HCT116 (cell line): ENCODE data around the gene BLOC1S3. TPM values are rescaled to one million over a fixed set of nuclear protein-coding genes. Genes with fewer than 3 reads are reported as not detected.

ENCODE experiments used
- ATAC-seq: fragments of 200-7000 bp; cut with Tn5 transposase; 2 replicates; pipeline ENCODE4 v1.9.1; 2020; ENCODE audit warnings: mild to moderate bottlenecking, moderate library complexity
- BruUV-seq: library from RNA; stranded (reverse); fragments of 400-500 nt; replicated peaks from 2 replicates; lab custom pipeline; 2021; lab: Mats Ljungman, UMichigan
- CTCF ChIA-PET: fragments of 300-600 bp; sonication (Branson Sonifier 250); formaldehyde crosslinking; loops from one replicate; lab custom pipeline; 2021; ENCODE audit warnings: antibody characterized with exemption; lab: Charles Lee
- POLR2A ChIA-PET: fragments of 300-600, 350-600 bp; sonication (Branson Sonifier 250); formaldehyde crosslinking; loops from one replicate; lab custom pipeline; 2021; ENCODE audit warnings: antibody characterized with exemption; lab: Charles Lee
- RAD21 ChIA-PET, 2 experiments: fragments of 300-600 bp; sonication (Branson Sonifier 250); formaldehyde crosslinking; loops; one replicate each; lab custom pipeline; 2023; ENCODE audit warnings: low total read pairs in 2 of 2; ENCODE audit not compliant: uncharacterized antibody in 2 of 2, unreplicated experiment in 2 of 2, low non-redundant PET in 1 of 2; lab: Charles Lee
- DNase-seq: peaks from one replicate; pipeline ENCODE4 v3.0.0-alpha.2; 2010; ENCODE audit warnings: low read depth, low spot score
- H2AFZ ChIP-seq: fragments of 200-600 bp; shearing (Covaris generic), sonication (generic); 2 replicates; pipeline ENCODE4 v1.6.1; 2017; ENCODE audit warnings: low read depth, mixed run types, mixed read lengths, antibody characterized with exemption, low read length; ENCODE audit not compliant: poor library complexity, severe bottlenecking
- H3K27ac ChIP-seq: 2 replicates; pipeline ENCODE4 v1.5.1; 2012; ENCODE audit warnings: low read depth, low read length
- H3K27me3 ChIP-seq: fragments of 200-600 bp; sonication (generic); 2 replicates; pipeline ENCODE4 v1.6.1; 2016; ENCODE audit warnings: mixed run types, low read length, mixed read lengths; ENCODE audit not compliant: insufficient read depth
- H3K36me3 ChIP-seq, 2 experiments: fragments of 200-500 bp in 1 of 2; fragments of 200-600 bp in 1 of 2; sonication (Bioruptor generic) in 1 of 2; sonication (generic) in 1 of 2; 2 replicates each; pipeline versions ENCODE4 v1.5.1 to v1.6.1; 2014 to 2016; ENCODE audit warnings: low read length in 2 of 2, inconsistent platforms in 1 of 2, mixed read lengths in 1 of 2, mixed run types in 1 of 2; ENCODE audit not compliant: insufficient read depth in 2 of 2, control insufficient read depth in 1 of 2
- H3K4me1 ChIP-seq, 2 experiments: fragments of 200-600 bp in 1 of 2; sonication (generic) in 1 of 2; 2 replicates each; pipeline versions ENCODE4 v1.5.1 to v1.6.1; 2012 to 2017; ENCODE audit warnings: low read length in 2 of 2, inconsistent platforms in 1 of 2, mild to moderate bottlenecking in 1 of 2, mixed read lengths in 1 of 2, mixed run types in 1 of 2, moderate library complexity in 1 of 2; ENCODE audit not compliant: insufficient read depth in 2 of 2, control insufficient read depth in 1 of 2
- H3K4me2 ChIP-seq: fragments of 200-600 bp; sonication (generic); 2 replicates; pipeline ENCODE4 v1.6.1; 2017; ENCODE audit warnings: mixed run types, low read length, mixed read lengths
- H3K4me3 ChIP-seq, 2 experiments: fragments of 200-600 bp in 1 of 2; sonication (generic) in 1 of 2; replicated peaks in 1 of 2; 2 replicates each; pipeline ENCODE4 v1.5.1; 2011 to 2016; ENCODE audit warnings: low read length in 2 of 2, control low read depth in 1 of 2, low read depth in 1 of 2, mild to moderate bottlenecking in 1 of 2, mixed read lengths in 1 of 2, mixed run types in 1 of 2
- H3K79me2 ChIP-seq: fragments of 200-600 bp; sonication (generic); 2 replicates; pipeline ENCODE4 v1.6.1; 2017; ENCODE audit warnings: mild to moderate bottlenecking, mixed run types, low read length, moderate library complexity, mixed read lengths; ENCODE audit not compliant: insufficient read depth
- H3K9ac ChIP-seq: fragments of 200-600 bp; sonication (generic); 2 replicates; pipeline ENCODE4 v1.6.1; 2016; ENCODE audit warnings: low read length, mixed read lengths
- H3K9me2 ChIP-seq: fragments of 200-600 bp; sonication (generic), shearing (Covaris generic); 2 replicates; pipeline ENCODE4 v1.6.1; 2017; ENCODE audit warnings: mixed run types, mild to moderate bottlenecking, moderate library complexity; ENCODE audit not compliant: insufficient read depth
- H3K9me3 ChIP-seq, 2 experiments: fragments of 200-500 bp in 1 of 2; fragments of 200-600 bp in 1 of 2; sonication (Bioruptor generic) in 1 of 2; sonication (generic) in 1 of 2; 2 replicates each; pipeline ENCODE4 v1.6.1; 2014 to 2017; ENCODE audit warnings: low read length in 2 of 2, mixed read lengths in 2 of 2, inconsistent platforms in 1 of 2, low read depth in 1 of 2, mild to moderate bottlenecking in 1 of 2, mixed run types in 1 of 2, moderate library complexity in 1 of 2; ENCODE audit not compliant: control insufficient read depth in 1 of 2, insufficient read depth in 1 of 2
- H4K20me1 ChIP-seq: fragments of 200-600 bp; sonication (generic), shearing (Covaris generic); 2 replicates; pipeline ENCODE4 v1.6.1; 2017; ENCODE audit warnings: mixed run types, mild to moderate bottlenecking, moderate library complexity; ENCODE audit not compliant: insufficient read depth
- ELF1 ChIP-seq: IDR thresholded peaks from 2 replicates; pipeline ENCODE4 v1.6.1; 2012; ENCODE audit warnings: low read depth, borderline replicate concordance
- EZH2 ChIP-seq: fragments of 200-600 bp; sonication (generic); IDR thresholded peaks from 2 replicates; pipeline ENCODE4 v1.6.1; 2017; ENCODE audit warnings: antibody characterized with exemption, mixed run types
- intact Hi-C: fragments of 100-400 bp; cut with micrococcal nuclease; formaldehyde crosslinking; loops from 2 replicates; pipeline ENCODE4 v1.10.0; 2022
- total RNA-seq: library from RNA; stranded (reverse); gene quantifications from one replicate; pipeline ENCODE4 v1.2.1, GENCODE V29; 2021; ENCODE audit not compliant: unreplicated experiment
- TF ChIP-seq, protein P1 (sequence below): IDR thresholded peaks from 2 replicates; pipeline ENCODE4 v1.6.1; 2012
- TF ChIP-seq, protein P2 (sequence below), 3 experiments: fragments of 200-600 bp in 1 of 3; sonication (generic) in 1 of 3; IDR thresholded peaks in 2 of 3; conservative IDR thresholded peaks in 1 of 3; 2 replicates each; pipeline ENCODE4 v1.5.1; 2012 to 2017; ENCODE audit warnings: low read depth in 2 of 3, low read length in 2 of 3, antibody characterized with exemption in 1 of 3, borderline replicate concordance in 1 of 3, control low read depth in 1 of 3, mild to moderate bottlenecking in 1 of 3, mixed read lengths in 1 of 3, mixed run types in 1 of 3, moderate library complexity in 1 of 3; ENCODE audit not compliant: insufficient read depth in 1 of 3
- TF ChIP-seq, protein P3 (sequence below): IDR thresholded peaks from 2 replicates; pipeline ENCODE4 v1.6.1; 2012

BLOC1S3 gene
- total RNA-seq, 1 experiment from 2014 or later = 12.2 TPM

DNA sequence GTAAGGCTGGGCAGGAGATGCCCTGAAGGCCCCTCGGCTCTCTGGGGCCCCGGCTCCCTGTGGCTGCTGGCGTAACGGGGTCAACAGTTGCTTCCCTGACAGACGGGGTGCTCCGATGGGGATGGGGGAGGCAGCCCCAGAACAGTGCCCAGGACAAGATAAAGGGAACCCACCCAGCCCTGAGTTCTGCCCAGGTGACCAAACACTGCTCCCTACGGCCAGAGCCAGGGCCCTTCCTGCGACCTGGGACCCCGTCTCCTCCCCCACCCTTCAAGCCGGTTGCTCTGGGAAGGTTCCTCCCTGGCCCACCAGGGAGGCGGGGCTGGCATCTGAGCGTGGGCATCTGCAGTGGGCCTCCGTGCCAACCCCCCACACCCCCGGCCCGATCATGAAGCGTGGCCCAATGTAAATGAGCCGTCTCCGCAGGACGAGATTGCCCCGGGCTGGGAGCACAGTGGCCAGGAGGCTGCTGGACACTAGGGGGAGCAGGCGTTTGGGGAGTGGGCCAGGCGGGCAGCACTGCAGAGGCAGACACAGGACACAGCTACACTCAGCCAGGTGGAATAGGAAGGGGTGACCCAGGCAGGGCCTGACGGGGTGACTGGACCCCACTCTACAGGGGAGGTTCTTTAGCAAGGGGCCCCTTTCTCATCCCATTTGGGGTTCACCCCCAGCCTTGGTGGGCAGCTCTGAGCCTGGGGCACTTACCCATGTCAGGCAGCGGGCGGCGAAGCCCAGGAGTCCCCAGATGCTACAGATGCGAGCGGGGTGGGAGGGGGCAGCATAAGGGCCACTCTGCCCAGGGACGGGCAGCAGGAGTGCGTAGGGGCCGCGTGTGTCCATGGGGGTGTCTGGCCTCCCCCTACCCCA, 16.6 kb upstream of the BLOC1S3 start:
- no peaks in the 10 kb centered on the region for H3K9me2 ChIP-seq
- no peak overlapping the region for H3K9ac ChIP-seq
- H3K79me2 ChIP-seq = no peaks in the 10 kb centered on the region
- H3K36me3 ChIP-seq = no peaks in the 10 kb centered on the region
- H3K4me2 ChIP-seq = no peak overlapping the region
- intact Hi-C loops = no loop called here
- ATAC-seq (no peak), DNase-seq (no peak)
- no peaks in the 10 kb centered on the region for H4K20me1 ChIP-seq
- BruUV-seq = no TSS peak
- H3K27ac ChIP-seq = no peak overlapping the region
- CTCF ChIA-PET = no interaction called here
- peaks cover 22 to 36% of the 10 kb centered on the region in 2 experiments for H3K4me1 ChIP-seq
- H3K9me3 ChIP-seq = no peaks in the 10 kb centered on the region
- POLR2A ChIA-PET = no interaction called here
- no peaks in the 10 kb centered on the region for H3K27me3 ChIP-seq
- RAD21 ChIA-PET = no interaction called here
- no peak overlapping the region for H3K4me3 ChIP-seq
- TF ChIP-seq, protein P1, sequence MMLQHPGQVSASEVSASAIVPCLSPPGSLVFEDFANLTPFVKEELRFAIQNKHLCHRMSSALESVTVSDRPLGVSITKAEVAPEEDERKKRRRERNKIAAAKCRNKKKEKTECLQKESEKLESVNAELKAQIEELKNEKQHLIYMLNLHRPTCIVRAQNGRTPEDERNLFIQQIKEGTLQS = no peak
- TF ChIP-seq ELF1 (no peak), EZH2 (no peak)
- TF ChIP-seq, protein P2, sequence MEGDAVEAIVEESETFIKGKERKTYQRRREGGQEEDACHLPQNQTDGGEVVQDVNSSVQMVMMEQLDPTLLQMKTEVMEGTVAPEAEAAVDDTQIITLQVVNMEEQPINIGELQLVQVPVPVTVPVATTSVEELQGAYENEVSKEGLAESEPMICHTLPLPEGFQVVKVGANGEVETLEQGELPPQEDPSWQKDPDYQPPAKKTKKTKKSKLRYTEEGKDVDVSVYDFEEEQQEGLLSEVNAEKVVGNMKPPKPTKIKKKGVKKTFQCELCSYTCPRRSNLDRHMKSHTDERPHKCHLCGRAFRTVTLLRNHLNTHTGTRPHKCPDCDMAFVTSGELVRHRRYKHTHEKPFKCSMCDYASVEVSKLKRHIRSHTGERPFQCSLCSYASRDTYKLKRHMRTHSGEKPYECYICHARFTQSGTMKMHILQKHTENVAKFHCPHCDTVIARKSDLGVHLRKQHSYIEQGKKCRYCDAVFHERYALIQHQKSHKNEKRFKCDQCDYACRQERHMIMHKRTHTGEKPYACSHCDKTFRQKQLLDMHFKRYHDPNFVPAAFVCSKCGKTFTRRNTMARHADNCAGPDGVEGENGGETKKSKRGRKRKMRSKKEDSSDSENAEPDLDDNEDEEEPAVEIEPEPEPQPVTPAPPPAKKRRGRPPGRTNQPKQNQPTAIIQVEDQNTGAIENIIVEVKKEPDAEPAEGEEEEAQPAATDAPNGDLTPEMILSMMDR (IDR thresholded peaks at IDR 0.05 in 2 of 3, conservative IDR thresholded peaks at IDR 0.05 in 1 of 3; ENCODE audit: borderline replicate concordance in 1 of 3, insufficient read depth in 1 of 3, low read depth in 2 of 3, low read length in 2 of 3) = peak in 2 of 3 experiments; percentile 37 to 48; a peak in 4 of 6 replicates
- TF ChIP-seq, protein P3, sequence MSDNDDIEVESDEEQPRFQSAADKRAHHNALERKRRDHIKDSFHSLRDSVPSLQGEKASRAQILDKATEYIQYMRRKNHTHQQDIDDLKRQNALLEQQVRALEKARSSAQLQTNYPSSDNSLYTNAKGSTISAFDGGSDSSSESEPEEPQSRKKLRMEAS = no peak
- H2AFZ ChIP-seq = no peak overlapping the region
